Measurements from ENCODE around the gene PHACTR1. TPM values are rescaled to one million over a fixed set of nuclear protein-coding genes. Genes with fewer than 3 reads are reported as not detected.

The PHACTR1 gene
- total RNA-seq, 1 experiment from 2014 or later = 15.5 TPM

DNA sequence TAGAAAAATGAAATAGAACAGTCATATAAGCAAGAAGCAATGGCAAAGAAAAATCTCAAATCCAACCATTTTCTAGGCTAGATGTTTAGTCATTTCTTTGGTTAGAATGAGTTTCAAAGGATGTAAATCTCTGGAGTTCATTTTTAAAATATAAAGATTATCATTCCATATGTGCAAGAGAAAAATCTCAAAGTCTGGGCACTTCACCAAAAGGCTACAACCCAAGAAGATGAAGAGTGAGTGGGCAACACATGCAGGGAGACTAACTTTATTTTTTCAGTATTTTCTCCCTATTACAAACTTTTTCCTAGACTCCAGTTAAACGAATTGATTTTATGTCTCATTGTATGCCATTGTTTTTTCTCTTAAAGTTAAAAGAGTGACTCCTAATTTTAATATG is 83.6 kb downstream of the PHACTR1 start:
- CTCF ChIA-PET = no interaction called here

More for the DNA sequence above, 83.6 kb downstream of the PHACTR1 start:
- no peaks in the 10 kb centered on the region for H3K27me3 Mint-ChIP-seq (ENCODE audit: low read depth)
- ATAC-seq = no peak
- H3K4me3 Mint-ChIP-seq = no peak overlapping the region
- POLR2A ChIA-PET = no interaction called here
- no peaks in the 10 kb centered on the region for H3K4me1 Mint-ChIP-seq
- no peaks in the 10 kb centered on the region for H3K36me3 Mint-ChIP-seq
- DNase-seq (ENCODE audit: low spot score) = no peak
- no peak overlapping the region for H3K27ac Mint-ChIP-seq
- no peaks in the 10 kb centered on the region for H3K9me3 Mint-ChIP-seq
- no peak for TF ChIP-seq ZNF281 (CRISPR knock-in tag; IDR thresholded peaks at IDR 0.05)
- no peak for TF ChIP-seq NR1H2 (CRISPR knock-in tag; IDR thresholded peaks at IDR 0.05)
- TF ChIP-seq CREM (CRISPR knock-in tag; IDR thresholded peaks at IDR 0.05) = no peak
- TF ChIP-seq HMGXB4 (CRISPR knock-in tag; IDR thresholded peaks at IDR 0.05) = no peak
- TF ChIP-seq USF1 (CRISPR knock-in tag; IDR thresholded peaks at IDR 0.05) = no peak
- no peak for TF ChIP-seq ATF1 (CRISPR knock-in tag; IDR thresholded peaks at IDR 0.05)
- no peak for TF ChIP-seq TP53 (CRISPR knock-in tag; IDR thresholded peaks at IDR 0.05)
- no peak for TF ChIP-seq ZNF121 (CRISPR knock-in tag; IDR thresholded peaks at IDR 0.05)
- no peak for TF ChIP-seq ESRRA (CRISPR knock-in tag; IDR thresholded peaks at IDR 0.05; ENCODE audit: borderline replicate concordance)
- TF ChIP-seq NR2C2 (CRISPR knock-in tag; IDR thresholded peaks at IDR 0.05) = no peak
- no peak for TF ChIP-seq AR (CRISPR knock-in tag; IDR thresholded peaks at IDR 0.05)
- no peak for TF ChIP-seq MLX (CRISPR knock-in tag; IDR thresholded peaks at IDR 0.05)

Measured in WTC11 (cell line).